Activated CD8-positive, alpha-beta memory T cell treated with anti-CD3 and anti-CD28 coated beads, Interleukin-2, amount 50 U/mL, for 24 hours (primary cell): ENCODE measurements around the gene TPM4.
"Not testable (repeated sequence)": the region's sequence is repeated elsewhere in the genome, so short reads cannot be mapped to it uniquely, and the experiment has no call there.

Source experiments
- DNase-seq: peaks from one replicate; pipeline ENCODE4 v3.0.0-alpha.2; 2020; ENCODE audit errors: extremely low read depth

The TPM4 gene

GRCh38 chr19:16096280-16096855 lies 20.1 kb downstream of the TPM4 start:
- DNase-seq, result no peak

- DNase-seq, result no peak
These were observed 22.1 kb downstream of the TPM4 start for GRCh38 chr19:16098416-16098768.

GRCh38 chr19:16098821-16099220 lies 22.5 kb downstream of the TPM4 start:
- DNase-seq, result no peak

DNA sequence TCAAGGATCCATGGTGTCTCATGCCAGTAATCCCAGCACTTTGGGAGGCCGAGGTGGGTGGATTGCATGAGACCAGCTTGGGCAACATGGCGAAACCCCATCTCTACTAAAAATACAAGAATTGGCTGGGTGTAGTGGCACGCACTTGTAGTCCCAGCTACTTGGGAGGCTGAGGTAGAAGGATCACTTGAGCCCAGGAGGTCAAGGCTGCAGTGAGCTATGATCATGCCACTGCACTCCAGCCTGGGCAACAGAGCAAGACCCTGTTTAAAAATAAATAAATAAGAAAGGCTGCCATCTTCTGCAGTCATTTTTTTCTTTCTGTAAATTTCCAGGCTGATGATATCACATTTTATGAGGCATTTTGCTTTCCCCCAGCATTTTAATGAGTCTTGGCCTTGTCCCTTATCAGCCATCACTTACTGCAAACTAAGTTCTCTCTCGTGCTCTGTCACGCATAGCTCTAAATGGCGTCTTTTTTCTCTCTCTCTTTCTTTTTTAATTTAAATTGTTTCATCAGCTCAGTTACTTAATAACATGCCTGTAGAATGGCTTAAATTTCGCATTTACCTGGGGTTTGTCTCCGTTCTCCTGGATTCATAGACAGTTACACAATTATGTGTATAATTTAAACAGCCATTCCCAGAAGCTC lies 23.1 kb downstream of the TPM4 start:
- DNase-seq, result not testable (repeated sequence)

GRCh38 chr19:16100524-16100923 lies 24.2 kb downstream of the TPM4 start:
- DNase-seq, result no peak

DNA sequence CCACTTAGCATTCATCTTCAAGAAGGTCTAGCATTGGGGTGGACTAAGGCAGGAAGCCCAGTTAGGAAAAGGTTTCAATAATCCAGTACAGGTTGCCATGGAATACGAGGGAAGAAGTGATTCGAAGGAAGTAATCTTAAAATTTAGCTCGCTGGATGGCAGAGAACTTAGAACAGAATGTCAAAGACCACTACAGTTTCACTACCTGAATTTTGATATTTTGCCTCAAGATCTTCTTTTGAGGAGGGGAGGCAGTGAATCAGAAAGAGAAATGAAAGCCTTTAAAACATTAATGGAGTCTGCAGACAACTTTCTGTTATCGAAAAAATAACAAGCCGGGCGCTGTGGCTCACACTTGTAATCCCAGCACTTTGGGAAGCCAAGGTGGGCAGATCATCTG lies 28.4 kb downstream of the TPM4 start:
- no peak for DNase-seq

GRCh38 chr19:16106121-16106520 lies 29.8 kb downstream of the TPM4 start:
- no peak for DNase-seq

DNA sequence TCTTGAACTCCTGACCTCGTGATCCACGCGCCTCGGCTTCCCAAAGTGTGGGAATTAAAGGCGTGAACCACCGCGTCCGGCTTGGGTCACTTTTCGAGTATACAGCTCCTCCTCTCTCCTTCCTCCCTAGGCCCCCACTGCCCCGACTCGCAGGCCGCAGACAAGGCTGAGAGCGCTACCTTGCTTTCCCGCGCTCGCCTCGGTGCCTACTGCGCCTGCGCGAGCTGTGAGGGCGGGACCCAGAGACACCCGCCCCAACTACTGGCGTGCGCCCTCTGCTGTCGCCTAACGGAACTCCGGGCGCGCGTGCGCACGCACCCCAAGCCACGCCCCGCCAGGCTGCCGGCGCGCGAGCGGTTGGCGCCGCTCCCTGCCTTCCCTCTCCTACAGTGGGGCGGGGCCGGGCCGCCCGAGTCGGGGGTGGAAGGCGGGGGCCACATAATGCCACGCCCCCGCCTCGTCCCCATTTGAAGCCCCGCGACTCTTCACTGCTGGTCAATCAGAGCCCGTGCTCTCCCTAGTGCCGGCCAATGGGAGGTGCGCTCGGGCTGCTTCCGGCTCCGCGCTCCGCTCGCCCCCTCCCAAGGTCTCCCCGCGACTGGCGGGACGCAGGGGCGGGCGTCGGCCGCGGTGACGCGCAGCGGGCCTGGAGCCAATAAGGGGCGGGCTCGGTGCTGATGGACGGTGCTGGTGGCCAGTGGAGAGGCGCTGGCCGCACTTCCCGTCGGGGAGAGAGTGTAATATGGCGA lies 35.0 kb downstream of the TPM4 start, which contains the start of gene RAB8A:
TSS of gene RAB8A (plus strand) at position 730 of the 749 bp plus-strand sequence. CDS start at position 743, 13 bp downstream.
- DNase-seq, result peak; percentile 92

GRCh38 chr19:16111909-16112752 lies 35.8 kb downstream of the TPM4 start:
- DNase-seq, result no peak

- no peak for DNase-seq
These were observed 36.5 kb downstream of the TPM4 start for GRCh38 chr19:16112778-16113177.

- DNase-seq, result no peak
These were observed 37.4 kb downstream of the TPM4 start for GRCh38 chr19:16113727-16114126.

- DNase-seq, result no peak
These were observed 39.2 kb downstream of the TPM4 start for GRCh38 chr19:16115301-16116039.

DNA sequence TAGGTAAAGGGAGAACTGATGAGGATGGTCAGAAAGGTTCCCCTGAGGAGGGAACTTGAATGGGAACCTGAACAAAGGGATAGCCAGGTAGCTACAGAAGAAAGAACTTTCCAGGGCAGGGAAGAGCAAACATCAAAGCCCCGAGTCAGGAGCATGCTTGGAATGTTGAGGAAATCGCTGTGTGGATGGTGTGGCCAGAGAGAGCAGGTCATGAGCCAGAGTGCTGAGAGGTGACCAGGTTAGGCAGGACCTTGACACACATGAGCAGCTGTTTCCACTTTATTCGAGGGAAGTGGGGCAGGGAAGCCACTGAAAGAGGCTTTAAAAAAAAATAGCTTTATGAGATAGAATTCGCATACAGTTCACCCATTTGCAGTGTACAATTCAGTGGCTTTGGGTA lies 39.8 kb downstream of the TPM4 start:
- DNase-seq, result no peak

GRCh38 chr19:16117594-16118033 lies 41.3 kb downstream of the TPM4 start:
- DNase-seq, result no peak

GRCh38 chr19:16118489-16119033 lies 42.3 kb downstream of the TPM4 start:
- DNase-seq, result peak; percentile 19

DNA sequence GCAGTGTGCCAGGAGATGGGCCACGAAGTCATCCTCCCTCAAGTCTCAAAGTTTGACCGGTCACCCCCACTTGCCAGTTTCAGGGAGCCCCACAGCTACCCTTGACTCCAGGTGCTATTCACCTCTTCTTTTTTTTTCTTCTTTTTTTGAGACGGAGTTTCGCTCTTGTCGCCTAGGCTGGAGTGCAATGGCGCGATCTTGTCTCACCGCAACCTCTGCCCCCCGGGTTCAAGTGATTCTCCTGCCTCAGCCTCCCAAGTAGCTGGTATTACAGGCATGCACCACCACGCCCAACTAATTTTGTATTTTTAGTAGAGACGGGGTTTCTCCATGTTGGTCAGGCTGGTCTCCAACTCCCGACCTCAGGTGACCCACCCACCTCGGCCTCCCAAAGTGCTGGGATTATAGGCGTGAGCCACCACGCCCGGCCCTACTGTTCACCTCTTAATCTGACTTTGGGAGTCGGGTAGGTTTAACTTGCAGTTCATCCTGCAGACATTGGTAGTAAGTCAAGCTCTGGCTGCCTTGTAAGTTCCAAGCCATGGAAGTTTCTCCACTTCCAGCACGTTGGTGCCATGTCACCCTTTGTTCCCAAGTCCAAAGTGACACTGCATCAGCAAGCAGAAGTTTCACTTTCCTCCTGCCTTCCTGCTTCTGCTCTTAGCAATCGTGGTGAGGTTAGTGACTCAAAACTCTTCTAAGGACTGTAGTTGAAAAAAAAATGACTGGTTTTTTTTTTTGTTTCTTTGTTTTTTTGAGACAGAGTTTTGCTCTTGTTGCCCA lies 43.0 kb downstream of the TPM4 start:
- not testable (repeated sequence) for DNase-seq

DNA sequence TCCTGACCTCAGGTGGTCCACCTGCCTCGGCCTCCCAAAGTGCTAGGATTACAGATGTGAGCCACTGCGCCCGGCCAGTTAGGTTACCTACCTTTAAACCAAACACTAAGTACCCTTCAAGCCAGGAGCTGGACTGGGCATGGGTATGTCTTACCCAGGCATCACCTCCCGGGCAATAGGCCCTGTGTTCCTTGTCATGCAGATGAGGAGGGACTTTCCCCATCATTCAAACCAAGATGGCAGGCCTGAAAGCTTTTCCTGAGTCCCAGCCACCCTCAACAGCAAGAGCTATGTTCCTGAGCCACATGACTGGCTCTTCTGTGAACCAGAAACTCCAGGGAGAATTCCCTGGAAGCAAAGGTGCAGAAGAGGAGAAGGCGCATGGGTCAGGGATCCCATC lies 44.8 kb downstream of the TPM4 start:
- no peak for DNase-seq

DNA sequence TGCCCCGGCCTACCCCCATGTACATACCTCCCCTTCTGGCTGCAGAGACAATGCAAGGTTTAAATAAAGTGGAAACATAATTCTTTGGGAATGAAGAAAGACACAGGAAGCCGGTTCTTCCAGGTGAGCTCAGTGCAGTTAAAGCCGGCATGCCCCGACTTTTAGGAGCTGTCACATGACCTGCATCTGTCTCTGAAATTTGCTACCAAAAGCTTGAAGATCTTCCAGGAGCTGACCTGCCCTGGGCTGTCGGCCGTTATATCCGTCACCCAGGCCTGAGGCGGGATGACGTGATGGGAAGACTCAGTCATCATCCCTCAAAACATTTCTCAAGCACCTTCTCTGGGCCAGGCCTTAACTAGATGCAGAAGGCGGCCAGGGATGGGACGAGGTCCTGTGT lies 45.7 kb downstream of the TPM4 start:
- DNase-seq, result no peak

- DNase-seq, result no peak
These were observed 48.7 kb downstream of the TPM4 start for GRCh38 chr19:16124953-16125352.
